WTC11 (cell line): Measurements from ENCODE around the gene UTP4. TPM values are rescaled to one million over a fixed set of nuclear protein-coding genes. Genes with fewer than 3 reads are reported as not detected.
"Not testable (repeated sequence)": the region's sequence is repeated elsewhere in the genome, so short reads cannot be mapped to it uniquely, and the experiment has no call there.

Experiments
- ATAC-seq: fragments of 200-7000 bp; cut with Tn5 transposase; 2 replicates; pipeline ENCODE4 v1.10.0; 2021; ENCODE audit warnings: mild to moderate bottlenecking, moderate library complexity
- CTCF ChIA-PET: fragments of 300-600 bp; sonication (Branson Sonifier 250); formaldehyde crosslinking; loops from one replicate; lab custom pipeline; 2021; ENCODE audit warnings: antibody characterized with exemption; lab: Charles Lee
- POLR2A ChIA-PET: fragments of 350-600 bp; sonication (Branson Sonifier 250); formaldehyde crosslinking; loops from one replicate; lab custom pipeline; 2021; ENCODE audit warnings: antibody characterized with exemption; lab: Charles Lee
- DNase-seq: peaks from one replicate; pipeline ENCODE4 v3.0.0; 2021; ENCODE audit warnings: low spot score
- H3K27ac Mint-ChIP-seq: 2 replicates; pipeline ENCODE4 v1.8.0; 2021; ENCODE audit warnings: mixed read lengths
- H3K27me3 Mint-ChIP-seq: 2 replicates; pipeline ENCODE4 v1.8.0; 2021; ENCODE audit warnings: low read depth, mild to moderate bottlenecking, moderate library complexity, mixed read lengths
- H3K36me3 Mint-ChIP-seq: 2 replicates; pipeline ENCODE4 v1.8.0; 2021; ENCODE audit warnings: mixed read lengths
- H3K4me1 Mint-ChIP-seq: 2 replicates; pipeline ENCODE4 v1.8.0; 2022; ENCODE audit warnings: mixed read lengths
- H3K4me3 Mint-ChIP-seq: 2 replicates; pipeline ENCODE4 v1.8.0; 2021; ENCODE audit warnings: mild to moderate bottlenecking, moderate library complexity, mixed read lengths
- H3K9me3 Mint-ChIP-seq: 2 replicates; pipeline ENCODE4 v1.8.0; 2021; ENCODE audit warnings: mixed read lengths
- ATF6 ChIP-seq: sonication (generic); formaldehyde crosslinking; IDR thresholded peaks from 2 replicates; pipeline ENCODE4 v1.8.1; 2023; ENCODE audit warnings: mild to moderate bottlenecking, missing genetic modification reagents
- EMX1 ChIP-seq: fragments of 250-450 bp; sonication (Bioruptor Pico); IDR thresholded peaks from 2 replicates; pipeline ENCODE4 v1.8.0; 2021; ENCODE audit warnings: mild to moderate bottlenecking
- ESRRA ChIP-seq: sonication (generic); formaldehyde crosslinking; IDR thresholded peaks from 2 replicates; pipeline ENCODE4 v1.8.1; 2022; ENCODE audit warnings: mild to moderate bottlenecking, missing genetic modification reagents, borderline replicate concordance
- MYBL2 ChIP-seq: sonication (generic); formaldehyde crosslinking; IDR thresholded peaks from 2 replicates; pipeline ENCODE4 v1.8.1; 2023; ENCODE audit warnings: mild to moderate bottlenecking, moderate library complexity, missing genetic modification reagents
- NFYB ChIP-seq: sonication (generic); formaldehyde crosslinking; conservative IDR thresholded peaks from 2 replicates; pipeline ENCODE4 v1.8.0; 2022; ENCODE audit warnings: low read depth, missing genetic modification reagents
- OVOL2 ChIP-seq: fragments of 250-450 bp; sonication (Bioruptor Pico); IDR thresholded peaks from 2 replicates; pipeline ENCODE4 v1.9.0; 2021; ENCODE audit warnings: mild to moderate bottlenecking, borderline replicate concordance
- PRDM15 ChIP-seq: sonication (generic); formaldehyde crosslinking; IDR thresholded peaks from 2 replicates; pipeline ENCODE4 v1.8.0; 2022; ENCODE audit warnings: missing genetic modification reagents
- ZNF138 ChIP-seq: sonication (generic); formaldehyde crosslinking; conservative IDR thresholded peaks from 2 replicates; pipeline ENCODE4 v1.8.1; 2022; ENCODE audit warnings: mild to moderate bottlenecking, moderate library complexity, missing genetic modification reagents
- ZNF232 ChIP-seq: sonication (generic); formaldehyde crosslinking; IDR thresholded peaks from 2 replicates; pipeline ENCODE4 v1.8.0; 2022; ENCODE audit warnings: mild to moderate bottlenecking, missing genetic modification reagents
- ZNF317 ChIP-seq: sonication (generic); formaldehyde crosslinking; IDR thresholded peaks from 2 replicates; pipeline ENCODE4 v1.8.1; 2023; ENCODE audit warnings: low read depth, mild to moderate bottlenecking, moderate library complexity, missing genetic modification reagents, borderline replicate concordance
- total RNA-seq: library from RNA; stranded (reverse); gene quantifications from 3 replicates; pipeline ENCODE4 v1.2.3, GENCODE V29; 2021
- TF ChIP-seq, protein P1 (sequence below): sonication (generic); formaldehyde crosslinking; IDR thresholded peaks from 2 replicates; pipeline ENCODE4 v1.8.0; 2023; ENCODE audit warnings: mild to moderate bottlenecking, missing genetic modification reagents
- TF ChIP-seq, protein P2 (sequence below): sonication (generic); formaldehyde crosslinking; IDR thresholded peaks from 2 replicates; pipeline ENCODE4 v1.8.1; 2023; ENCODE audit warnings: mild to moderate bottlenecking, missing genetic modification reagents, moderate library complexity
- TF ChIP-seq, protein P3 (sequence below): fragments of 250-450 bp; sonication (Bioruptor Pico); IDR thresholded peaks from 2 replicates; pipeline ENCODE4 v1.9.0; 2021; ENCODE audit warnings: moderate library complexity, mild to moderate bottlenecking, inconsistent platforms, borderline replicate concordance
- TF ChIP-seq, protein P4 (sequence below): sonication (generic); formaldehyde crosslinking; IDR thresholded peaks from 2 replicates; pipeline ENCODE4 v1.8.1; 2022; ENCODE audit warnings: low read depth, mild to moderate bottlenecking, moderate library complexity, missing genetic modification reagents, borderline replicate concordance
- TF ChIP-seq, protein P5 (sequence below): fragments of 200-600 bp; IDR thresholded peaks from 2 replicates; pipeline ENCODE4 v1.8.0; 2022; ENCODE audit warnings: antibody characterized with exemption

UTP4 gene
- total RNA-seq, 1 experiment from 2014 or later = 85.7 TPM

DNA sequence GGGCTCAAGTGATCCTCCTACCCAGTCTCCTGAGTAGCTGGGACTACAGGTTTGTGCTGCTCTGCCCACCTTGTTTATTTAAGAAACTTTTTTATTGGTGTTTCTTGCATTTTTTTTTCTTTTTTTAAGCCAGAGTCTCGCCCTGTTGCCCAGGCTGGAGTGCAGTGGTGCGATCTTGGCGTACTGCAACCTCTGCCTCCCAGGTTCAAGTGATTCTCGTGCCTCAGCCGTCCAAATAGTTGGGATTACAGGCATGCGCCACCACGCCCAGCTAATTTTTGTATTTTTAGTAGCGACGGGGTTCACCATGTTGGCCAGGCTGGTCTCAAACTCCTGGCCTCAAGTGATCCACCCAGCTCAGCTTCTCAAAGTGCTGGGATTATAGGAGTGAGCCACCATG, 17.2 kb downstream of the UTP4 start:
- DNase-seq, H3K9me3 Mint-ChIP-seq, H3K27ac Mint-ChIP-seq, POLR2A ChIA-PET, H3K27me3 Mint-ChIP-seq, ATAC-seq, H3K4me3 Mint-ChIP-seq, H3K4me1 Mint-ChIP-seq: not testable (repeated sequence)
- peaks cover 59% of the 10 kb centered on the region for H3K36me3 Mint-ChIP-seq
- CTCF ChIA-PET = interaction anchor here (0.9 to 2.2 kb wide), 22 partner anchors 10 to 393 kb away, joined by 3 to 18 read pairs (median 5); partner anchors contain the start of genes CHTF8, HAS3, SNTB2 and UTP4

GRCh38 chr16:69150146-69150865, 17.9 kb downstream of the UTP4 start:
- POLR2A ChIA-PET = interaction anchor here (0.7 to 0.9 kb wide), 2 partner anchors 16 to 37 kb away, joined by 3 to 4 read pairs; no protein-coding TSS in a partner anchor

DNA sequence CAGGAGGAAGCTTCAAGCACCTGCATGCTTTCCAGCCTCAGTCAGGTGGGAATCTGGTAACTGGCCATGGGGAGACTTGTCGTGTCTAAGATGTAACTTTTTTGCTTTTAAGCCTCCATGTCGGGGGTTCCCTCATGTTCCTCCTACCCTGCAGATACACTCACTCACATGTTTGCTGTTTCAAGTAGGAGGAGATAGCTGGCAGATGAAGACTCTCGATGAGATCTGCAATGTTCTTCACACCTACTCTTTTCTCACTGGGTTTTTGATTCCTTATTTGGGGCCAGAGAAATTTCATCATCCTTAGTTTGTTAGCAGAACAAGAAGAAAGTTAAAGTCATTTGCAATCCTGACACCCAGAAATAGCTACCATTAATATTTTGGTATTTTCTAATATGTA, 24.7 kb downstream of the UTP4 start:
- CTCF ChIA-PET = no interaction called here
- POLR2A ChIA-PET = interaction anchor here (0.6 kb wide), 2 partner anchors 130 to 266 kb away, joined by 4 to 9 read pairs; no protein-coding TSS in a partner anchor
- H3K4me1 Mint-ChIP-seq = no peaks in the 10 kb centered on the region
- H3K27ac Mint-ChIP-seq = no peak overlapping the region
- H3K4me3 Mint-ChIP-seq = no peak overlapping the region
- H3K27me3 Mint-ChIP-seq = no peaks in the 10 kb centered on the region
- H3K9me3 Mint-ChIP-seq = no peaks in the 10 kb centered on the region
- peaks cover 76% of the 10 kb centered on the region for H3K36me3 Mint-ChIP-seq
- ATAC-seq (no peak), DNase-seq (no peak)
- TF ChIP-seq OVOL2 (no peak), ATF6 (CRISPR knock-in tag) (no peak), ZNF232 (CRISPR knock-in tag) (no peak), PRDM15 (CRISPR knock-in tag) (no peak), ESRRA (CRISPR knock-in tag) (no peak), EMX1 (CRISPR knock-in tag) (no peak), ZNF138 (no peak), MYBL2 (no peak), NFYB (CRISPR knock-in tag) (no peak)
- TF ChIP-seq, protein P1, sequence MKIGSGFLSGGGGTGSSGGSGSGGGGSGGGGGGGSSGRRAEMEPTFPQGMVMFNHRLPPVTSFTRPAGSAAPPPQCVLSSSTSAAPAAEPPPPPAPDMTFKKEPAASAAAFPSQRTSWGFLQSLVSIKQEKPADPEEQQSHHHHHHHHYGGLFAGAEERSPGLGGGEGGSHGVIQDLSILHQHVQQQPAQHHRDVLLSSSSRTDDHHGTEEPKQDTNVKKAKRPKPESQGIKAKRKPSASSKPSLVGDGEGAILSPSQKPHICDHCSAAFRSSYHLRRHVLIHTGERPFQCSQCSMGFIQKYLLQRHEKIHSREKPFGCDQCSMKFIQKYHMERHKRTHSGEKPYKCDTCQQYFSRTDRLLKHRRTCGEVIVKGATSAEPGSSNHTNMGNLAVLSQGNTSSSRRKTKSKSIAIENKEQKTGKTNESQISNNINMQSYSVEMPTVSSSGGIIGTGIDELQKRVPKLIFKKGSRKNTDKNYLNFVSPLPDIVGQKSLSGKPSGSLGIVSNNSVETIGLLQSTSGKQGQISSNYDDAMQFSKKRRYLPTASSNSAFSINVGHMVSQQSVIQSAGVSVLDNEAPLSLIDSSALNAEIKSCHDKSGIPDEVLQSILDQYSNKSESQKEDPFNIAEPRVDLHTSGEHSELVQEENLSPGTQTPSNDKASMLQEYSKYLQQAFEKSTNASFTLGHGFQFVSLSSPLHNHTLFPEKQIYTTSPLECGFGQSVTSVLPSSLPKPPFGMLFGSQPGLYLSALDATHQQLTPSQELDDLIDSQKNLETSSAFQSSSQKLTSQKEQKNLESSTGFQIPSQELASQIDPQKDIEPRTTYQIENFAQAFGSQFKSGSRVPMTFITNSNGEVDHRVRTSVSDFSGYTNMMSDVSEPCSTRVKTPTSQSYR = no peak
- TF ChIP-seq, protein P2, sequence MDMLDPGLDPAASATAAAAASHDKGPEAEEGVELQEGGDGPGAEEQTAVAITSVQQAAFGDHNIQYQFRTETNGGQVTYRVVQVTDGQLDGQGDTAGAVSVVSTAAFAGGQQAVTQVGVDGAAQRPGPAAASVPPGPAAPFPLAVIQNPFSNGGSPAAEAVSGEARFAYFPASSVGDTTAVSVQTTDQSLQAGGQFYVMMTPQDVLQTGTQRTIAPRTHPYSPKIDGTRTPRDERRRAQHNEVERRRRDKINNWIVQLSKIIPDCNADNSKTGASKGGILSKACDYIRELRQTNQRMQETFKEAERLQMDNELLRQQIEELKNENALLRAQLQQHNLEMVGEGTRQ = no peak
- TF ChIP-seq, protein P3, sequence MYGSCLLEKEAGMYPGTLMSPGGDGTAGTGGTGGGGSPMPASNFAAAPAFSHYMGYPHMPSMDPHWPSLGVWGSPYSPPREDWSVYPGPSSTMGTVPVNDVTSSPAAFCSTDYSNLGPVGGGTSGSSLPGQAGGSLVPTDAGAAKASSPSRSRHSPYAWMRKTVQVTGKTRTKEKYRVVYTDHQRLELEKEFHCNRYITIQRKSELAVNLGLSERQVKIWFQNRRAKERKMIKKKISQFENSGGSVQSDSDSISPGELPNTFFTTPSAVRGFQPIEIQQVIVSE (CRISPR knock-in tag) = no peak
- TF ChIP-seq, protein P4, sequence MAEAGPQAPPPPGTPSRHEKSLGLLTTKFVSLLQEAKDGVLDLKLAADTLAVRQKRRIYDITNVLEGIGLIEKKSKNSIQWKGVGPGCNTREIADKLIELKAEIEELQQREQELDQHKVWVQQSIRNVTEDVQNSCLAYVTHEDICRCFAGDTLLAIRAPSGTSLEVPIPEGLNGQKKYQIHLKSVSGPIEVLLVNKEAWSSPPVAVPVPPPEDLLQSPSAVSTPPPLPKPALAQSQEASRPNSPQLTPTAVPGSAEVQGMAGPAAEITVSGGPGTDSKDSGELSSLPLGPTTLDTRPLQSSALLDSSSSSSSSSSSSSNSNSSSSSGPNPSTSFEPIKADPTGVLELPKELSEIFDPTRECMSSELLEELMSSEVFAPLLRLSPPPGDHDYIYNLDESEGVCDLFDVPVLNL (CRISPR knock-in tag) = no peak

More at GRCh38 chr16:69150146-69150865, 17.9 kb downstream of the UTP4 start:
- Mint-ChIP-seq H3K4me1 (no peaks in the 10 kb centered on the region), H3K27me3 (no peaks in the 10 kb centered on the region), H3K27ac (peak overlapping the region; percentile 24; the same call in 1 of the 2 replicates), H3K9me3 (no peaks in the 10 kb centered on the region), H3K36me3 (peaks cover 62% of the 10 kb centered on the region), H3K4me3 (no peak overlapping the region)
- peak; percentile 56 for DNase-seq
- peak; percentile 87 for ATAC-seq
- CTCF ChIA-PET = interaction anchor here (0.6 to 2.2 kb wide), 32 partner anchors 8 to 393 kb away, joined by 3 to 18 read pairs (median 4); partner anchors contain the start of genes CHTF8, HAS3, SNTB2 and UTP4
- TF ChIP-seq, protein P5, sequence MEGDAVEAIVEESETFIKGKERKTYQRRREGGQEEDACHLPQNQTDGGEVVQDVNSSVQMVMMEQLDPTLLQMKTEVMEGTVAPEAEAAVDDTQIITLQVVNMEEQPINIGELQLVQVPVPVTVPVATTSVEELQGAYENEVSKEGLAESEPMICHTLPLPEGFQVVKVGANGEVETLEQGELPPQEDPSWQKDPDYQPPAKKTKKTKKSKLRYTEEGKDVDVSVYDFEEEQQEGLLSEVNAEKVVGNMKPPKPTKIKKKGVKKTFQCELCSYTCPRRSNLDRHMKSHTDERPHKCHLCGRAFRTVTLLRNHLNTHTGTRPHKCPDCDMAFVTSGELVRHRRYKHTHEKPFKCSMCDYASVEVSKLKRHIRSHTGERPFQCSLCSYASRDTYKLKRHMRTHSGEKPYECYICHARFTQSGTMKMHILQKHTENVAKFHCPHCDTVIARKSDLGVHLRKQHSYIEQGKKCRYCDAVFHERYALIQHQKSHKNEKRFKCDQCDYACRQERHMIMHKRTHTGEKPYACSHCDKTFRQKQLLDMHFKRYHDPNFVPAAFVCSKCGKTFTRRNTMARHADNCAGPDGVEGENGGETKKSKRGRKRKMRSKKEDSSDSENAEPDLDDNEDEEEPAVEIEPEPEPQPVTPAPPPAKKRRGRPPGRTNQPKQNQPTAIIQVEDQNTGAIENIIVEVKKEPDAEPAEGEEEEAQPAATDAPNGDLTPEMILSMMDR = peak; percentile 48
- no peak for TF ChIP-seq ZNF317 (CRISPR knock-in tag)
